ENCODE measurements around the gene CES4A. TPM values are rescaled to one million over a fixed set of nuclear protein-coding genes. Genes with fewer than 3 reads are reported as not detected.

Gene CES4A

GRCh38 chr16:67053767-67054334 is 65.5 kb downstream of the CES4A start:
- Histone ChIP-seq H2BK15ac (replicated peaks; ENCODE audit: low read depth) (no peak overlapping the region), H4K8ac (ENCODE audit: low read depth, low read length) (no peak overlapping the region), H3K4me2 (ENCODE audit: low read length) (no peak overlapping the region), H4K5ac (ENCODE audit: low read length) (no peak overlapping the region), H3K4me3 (ENCODE audit: low read length) (no peak overlapping the region), H3K18ac (ENCODE audit: low read length) (no peak overlapping the region), H3K56ac (ENCODE audit: low read length) (no peak overlapping the region), H2BK5ac (ENCODE audit: low read length) (no peak overlapping the region), H2AK5ac (ENCODE audit: low read length) (no peak overlapping the region), H3K4ac (ENCODE audit: low read depth, low read length) (no peak overlapping the region), H3K27me3 (ENCODE audit: insufficient read depth, low read length, poor library complexity) (no peaks in the 10 kb centered on the region), H3K4me1 (ENCODE audit: control insufficient read depth, low read depth, low read length) (no peaks in the 10 kb centered on the region), H3K79me2 (ENCODE audit: control insufficient read depth, insufficient read depth, low read length) (peaks cover 8% of the 10 kb centered on the region), H3K27ac (ENCODE audit: low read depth, low read length) (no peak overlapping the region), H3K9ac (ENCODE audit: low read length) (no peak overlapping the region), H3K79me1 (ENCODE audit: low read length) (peaks cover 11% of the 10 kb centered on the region), H3K23ac (ENCODE audit: low read length) (no peak overlapping the region), H2BK120ac (ENCODE audit: low read depth, low read length) (no peak overlapping the region), H3K36me3 (ENCODE audit: control insufficient read depth, insufficient read depth, low read length) (no peaks in the 10 kb centered on the region)
- no peak for DNase-seq
- no CpG with 5 or more reads among the region's 4 CpGs for WGBS (ENCODE audit: extremely low coverage, insufficient coverage, low lambda C conversion rate)

GRCh38 chr16:67054901-67055300 is 66.5 kb downstream of the CES4A start:
- Histone ChIP-seq H3K9ac (ENCODE audit: low read length) (no peak overlapping the region), H4K8ac (ENCODE audit: low read depth, low read length) (no peak overlapping the region), H3K79me2 (ENCODE audit: control insufficient read depth, insufficient read depth, low read length) (peaks cover 8% of the 10 kb centered on the region), H3K18ac (ENCODE audit: low read length) (no peak overlapping the region), H3K56ac (ENCODE audit: low read length) (no peak overlapping the region), H2BK15ac (replicated peaks; ENCODE audit: low read depth) (no peak overlapping the region), H3K36me3 (ENCODE audit: control insufficient read depth, insufficient read depth, low read length) (no peaks in the 10 kb centered on the region), H3K4ac (ENCODE audit: low read depth, low read length) (no peak overlapping the region), H3K27me3 (ENCODE audit: insufficient read depth, low read length, poor library complexity) (no peaks in the 10 kb centered on the region), H4K5ac (ENCODE audit: low read length) (no peak overlapping the region), H2BK5ac (ENCODE audit: low read length) (no peak overlapping the region), H2BK120ac (ENCODE audit: low read depth, low read length) (no peak overlapping the region), H3K23ac (ENCODE audit: low read length) (no peak overlapping the region), H3K4me1 (ENCODE audit: control insufficient read depth, low read depth, low read length) (no peaks in the 10 kb centered on the region), H3K4me2 (ENCODE audit: low read length) (no peak overlapping the region), H3K4me3 (ENCODE audit: low read length) (no peak overlapping the region), H3K27ac (ENCODE audit: low read depth, low read length) (no peak overlapping the region), H2AK5ac (ENCODE audit: low read length) (no peak overlapping the region), H3K79me1 (ENCODE audit: low read length) (peaks cover 11% of the 10 kb centered on the region)
- no peak for DNase-seq
- no CpG with 5 or more reads among the region's 2 CpGs for WGBS (ENCODE audit: extremely low coverage, insufficient coverage, low lambda C conversion rate)

GRCh38 chr16:67055712-67056487 is 67.5 kb downstream of the CES4A start:
- DNase-seq, result no peak
- Histone ChIP-seq H2AK5ac (ENCODE audit: low read length) (no peak overlapping the region), H3K27ac (ENCODE audit: low read depth, low read length) (no peak overlapping the region), H3K27me3 (ENCODE audit: insufficient read depth, low read length, poor library complexity) (no peaks in the 10 kb centered on the region), H3K79me1 (ENCODE audit: low read length) (peaks cover 11% of the 10 kb centered on the region), H3K23ac (ENCODE audit: low read length) (no peak overlapping the region), H2BK120ac (ENCODE audit: low read depth, low read length) (no peak overlapping the region), H2BK5ac (ENCODE audit: low read length) (no peak overlapping the region), H3K56ac (ENCODE audit: low read length) (no peak overlapping the region), H4K8ac (ENCODE audit: low read depth, low read length) (no peak overlapping the region), H4K5ac (ENCODE audit: low read length) (no peak overlapping the region), H3K4ac (ENCODE audit: low read depth, low read length) (no peak overlapping the region), H3K4me3 (ENCODE audit: low read length) (no peak overlapping the region), H2BK15ac (replicated peaks; ENCODE audit: low read depth) (no peak overlapping the region), H3K79me2 (ENCODE audit: control insufficient read depth, insufficient read depth, low read length) (peaks cover 8% of the 10 kb centered on the region), H3K18ac (ENCODE audit: low read length) (no peak overlapping the region), H3K36me3 (ENCODE audit: control insufficient read depth, insufficient read depth, low read length) (no peaks in the 10 kb centered on the region), H3K4me1 (ENCODE audit: control insufficient read depth, low read depth, low read length) (no peaks in the 10 kb centered on the region), H3K4me2 (ENCODE audit: low read length) (no peak overlapping the region), H3K9ac (ENCODE audit: low read length) (no peak overlapping the region)
- WGBS (ENCODE audit: extremely low coverage, insufficient coverage, low lambda C conversion rate), result no CpG with 5 or more reads among the region's 4 CpGs

Small RNA genes within 50 kb of the gene (small RNA-seq; reads per million reads assigned to genes)
- gene RN7SL543P (ENCODE audit: insufficient read depth), result not detected
